Stimulated activated naive CD8-positive, alpha-beta T cell treated with anti-CD3 and anti-CD28 coated beads, Interleukin-15, Interleukin-2, amounts not matched to agents 100 U/mL and 50 U/mL, for 24 hours (primary cell): ENCODE data around the gene GCK.
A peak's percentile ranks its signal among the peaks of the same experiment; 100 is the strongest.

Source experiments
- ATAC-seq: fragments of 150-1000 bp; cut with Tn5 transposase; one replicate; pipeline ENCODE4 v1.10.0; 2021
- DNase-seq: peaks from one replicate; pipeline ENCODE4 v3.0.0; 2021

The GCK gene

GRCh38 chr7:44116789-44117666 lies 72.2 kb downstream of the GCK start:
- ATAC-seq (no peak), DNase-seq (no peak)

- no peak for ATAC-seq
- DNase-seq, result no peak
Observed at GRCh38 chr7:44116087-44116788, 73.0 kb downstream of the GCK start.

GRCh38 chr7:44114586-44115310 lies 74.5 kb downstream of the GCK start:
- ATAC-seq (no peak), DNase-seq (no peak)

- DNase-seq, result no peak
- ATAC-seq, result no peak
Observed at GRCh38 chr7:44113764-44114354, 75.4 kb downstream of the GCK start.

- DNase-seq (no peak), ATAC-seq (no peak)
Observed at GRCh38 chr7:44112997-44113763, 76.1 kb downstream of the GCK start.

GRCh38 chr7:44112231-44112996 lies 76.8 kb downstream of the GCK start:
- no peak for DNase-seq
- ATAC-seq, result no peak

- DNase-seq, result no peak
- ATAC-seq, result no peak
Observed at GRCh38 chr7:44111761-44112160, 77.5 kb downstream of the GCK start.

- no peak for ATAC-seq
- DNase-seq, result no peak
Observed at GRCh38 chr7:44110719-44111635, 78.3 kb downstream of the GCK start.

- no peak for DNase-seq
- ATAC-seq, result no peak
Observed at GRCh38 chr7:44109991-44110390, 79.2 kb downstream of the GCK start.

GRCh38 chr7:44108768-44109750 lies 80.2 kb downstream of the GCK start:
- ATAC-seq (no peak), DNase-seq (no peak)

- no peak for DNase-seq
- no peak for ATAC-seq
Observed at GRCh38 chr7:44107961-44108767, 81.1 kb downstream of the GCK start.

GRCh38 chr7:44107116-44107960 lies 81.9 kb downstream of the GCK start:
- ATAC-seq, result no peak
- no peak for DNase-seq

- DNase-seq (no peak), ATAC-seq (no peak)
Observed at GRCh38 chr7:44106311-44107065, 82.8 kb downstream of the GCK start.

- no peak for ATAC-seq
Observed at GRCh38 chr7:44105832-44106231, 83.4 kb downstream of the GCK start.

GRCh38 chr7:44104860-44105771 lies 84.1 kb downstream of the GCK start:
- DNase-seq (peak; percentile 31), ATAC-seq (peak; percentile 20)

More at GRCh38 chr7:44105832-44106231, 83.4 kb downstream of the GCK start:
- DNase-seq, result no peak
